Measurements from ENCODE around the gene EIF4E1B. TPM values are rescaled to one million over a fixed set of nuclear protein-coding genes. Genes with fewer than 3 reads are reported as not detected.

Gene EIF4E1B
- total RNA-seq, 4 donors from 2014 or later: not detected

DNA sequence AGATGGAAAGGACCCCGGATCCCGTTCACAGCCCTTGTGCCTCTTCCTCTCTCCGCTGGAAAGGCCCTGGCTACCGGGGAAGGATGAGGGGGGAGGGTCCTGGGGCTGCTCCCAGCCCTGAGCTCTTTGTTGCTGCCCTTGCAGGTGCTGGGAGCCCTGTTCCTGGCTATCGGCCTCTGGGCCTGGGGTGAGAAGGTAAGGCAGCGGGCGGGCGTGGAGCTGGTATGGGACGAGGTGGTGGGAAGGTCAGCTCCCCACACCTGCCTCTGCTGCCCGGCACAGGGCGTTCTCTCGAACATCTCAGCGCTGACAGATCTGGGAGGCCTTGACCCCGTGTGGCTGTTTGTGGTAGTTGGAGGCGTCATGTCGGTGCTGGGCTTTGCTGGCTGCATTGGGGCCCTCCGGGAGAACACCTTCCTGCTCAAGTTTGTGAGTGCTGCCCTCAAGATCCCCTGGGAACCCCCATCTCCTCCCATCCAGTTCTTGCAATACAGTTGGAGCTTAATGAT lies 21.1 kb downstream of the EIF4E1B start:
- no peaks in the 10 kb centered on the region for H3K9me3 ChIP-seq
- no peak for DNase-seq
- WGBS, 2 donors: 88 to 97% methylated on average over 6 to 11 of the region's 17 CpGs
- TF ChIP-seq POLR2A (IDR thresholded peaks at IDR 0.05) (no peak), CTCF (IDR thresholded peaks at IDR 0.05) (no peak)
- H3K4me3 ChIP-seq (replicated peaks in 1 of 3): no peak overlapping the region
- peaks cover 11 to 16% of the 10 kb centered on the region in 2 donors for H3K4me1 ChIP-seq
- no peaks in the 10 kb centered on the region for H3K27me3 ChIP-seq
- H3K27ac ChIP-seq: no peak overlapping the region
- intact Hi-C loops (cut with DNase I): no loop called here
- H3K36me3 ChIP-seq: peaks cover under 1% of the 10 kb centered on the region in 2 donors

GRCh38 chr5:176652136-176652535 lies 21.7 kb downstream of the EIF4E1B start:
- 69 to 83% methylated on average over 8 of the region's 8 CpGs for WGBS, 2 donors
- peaks cover 9 to 13% of the 10 kb centered on the region in 2 donors for H3K4me1 ChIP-seq
- H3K27me3 ChIP-seq: no peaks in the 10 kb centered on the region
- no peaks in the 10 kb centered on the region for H3K9me3 ChIP-seq
- H3K27ac ChIP-seq: no peak overlapping the region
- peaks cover 6 to 7% of the 10 kb centered on the region in 2 donors for H3K36me3 ChIP-seq
- DNase-seq: no peak
- intact Hi-C loops (cut with DNase I): no loop called here
- H3K4me3 ChIP-seq (replicated peaks in 1 of 3): no peak overlapping the region
- TF ChIP-seq POLR2A (IDR thresholded peaks at IDR 0.05) (no peak), CTCF (IDR thresholded peaks at IDR 0.05) (no peak)

GRCh38 chr5:176653401-176654385 lies 23.2 kb downstream of the EIF4E1B start:
- Histone ChIP-seq H3K27ac (no peak overlapping the region), H3K4me1 (peaks cover under 1 to 4% of the 10 kb centered on the region in 2 donors), H3K9me3 (no peaks in the 10 kb centered on the region), H3K36me3 (peaks cover 8 to 9% of the 10 kb centered on the region in 2 donors), H3K4me3 (replicated peaks in 1 of 3) (no peak overlapping the region), H3K27me3 (no peaks in the 10 kb centered on the region)
- DNase-seq: no peak
- 86 to 92% methylated on average over 15 to 18 of the region's 18 CpGs for WGBS, 2 donors
- TF ChIP-seq POLR2A (IDR thresholded peaks at IDR 0.05) (no peak), CTCF (IDR thresholded peaks at IDR 0.05) (no peak)
- intact Hi-C loops (cut with DNase I): no loop called here

GRCh38 chr5:176654856-176655255 lies 24.4 kb downstream of the EIF4E1B start:
- peaks cover 8 to 9% of the 10 kb centered on the region in 2 donors for H3K36me3 ChIP-seq
- no peaks in the 10 kb centered on the region for H3K9me3 ChIP-seq
- H3K4me3 ChIP-seq (replicated peaks in 1 of 3): no peak overlapping the region
- H3K27ac ChIP-seq: no peak overlapping the region
- H3K4me1 ChIP-seq: no peaks in the 10 kb centered on the region
- intact Hi-C loops (cut with DNase I): loop anchor here (5.0 kb wide), 1 partner anchor 238 kb away; the partner anchor contains the start of gene CLTB
- DNase-seq: no peak
- TF ChIP-seq POLR2A (IDR thresholded peaks at IDR 0.05) (no peak), CTCF (IDR thresholded peaks at IDR 0.05) (no peak)
- 90 to 98% methylated on average over 12 to 13 of the region's 14 CpGs for WGBS, 2 donors
- H3K27me3 ChIP-seq: no peaks in the 10 kb centered on the region

Data from thyroid gland (tissue), 4 donors.